IMR-90 (cell line): Measurements from ENCODE around the gene PSMC6.

ENCODE experiments used
- CEBPB ChIP-seq: IDR thresholded peaks from 2 replicates; pipeline ENCODE4 v1.6.1; 2012; ENCODE audit warnings: low read depth, low read length, improper control_type of control experiment
- FOS ChIP-seq: fragments of 150-350 bp; IDR thresholded peaks from 2 replicates; pipeline ENCODE4 v1.6.1; 2016; ENCODE audit warnings: low read depth, low read length
- MAFK ChIP-seq: IDR thresholded peaks from 2 replicates; pipeline ENCODE4 v1.6.1; 2012; ENCODE audit warnings: low read depth, low read length, improper control_type of control experiment
- MAZ ChIP-seq: IDR thresholded peaks from 2 replicates; pipeline ENCODE4 v1.6.1; 2012; ENCODE audit warnings: low read depth, mild to moderate bottlenecking, low read length, improper control_type of control experiment, moderate library complexity, borderline replicate concordance
- MXI1 ChIP-seq: IDR thresholded peaks from 2 replicates; pipeline ENCODE4 v1.6.1; 2012; ENCODE audit warnings: low read depth, mild to moderate bottlenecking, low read length, moderate library complexity, borderline replicate concordance
- POLR2A ChIP-seq: IDR thresholded peaks from 2 replicates; pipeline ENCODE4 v1.6.1; 2012; ENCODE audit warnings: mild to moderate bottlenecking, low read depth, low read length
- RCOR1 ChIP-seq: IDR thresholded peaks from 2 replicates; pipeline ENCODE4 v1.6.1; 2012; ENCODE audit warnings: mild to moderate bottlenecking, low read length, improper control_type of control experiment; ENCODE audit not compliant: insufficient replicate concordance
- RFX5 ChIP-seq: IDR thresholded peaks from 2 replicates; pipeline ENCODE4 v1.8.0; 2012; ENCODE audit warnings: low read depth, mild to moderate bottlenecking, low read length, moderate library complexity
- SMC3 ChIP-seq: fragments of 150-350 bp; IDR thresholded peaks from 2 replicates; pipeline ENCODE4 v1.6.1; 2016; ENCODE audit warnings: low read depth, mild to moderate bottlenecking, antibody characterized with exemption, low read length, moderate library complexity
- TF ChIP-seq, protein P1 (sequence below): conservative IDR thresholded peaks from 2 replicates; pipeline ENCODE4 v1.5.1; 2012; ENCODE audit warnings: mild to moderate bottlenecking, low read depth, low read length, improper control_type of control experiment
- TF ChIP-seq, protein P2 (sequence below): fragments of 150-350 bp; IDR thresholded peaks from 2 replicates; pipeline ENCODE4 v1.6.1; 2017; ENCODE audit warnings: mild to moderate bottlenecking, antibody characterized with exemption, low read length, low read depth
- TF ChIP-seq, protein P3 (sequence below): fragments of 150-350 bp; IDR thresholded peaks from 2 replicates; pipeline ENCODE4 v1.6.1; 2016; ENCODE audit warnings: low read depth, mild to moderate bottlenecking, low read length, moderate library complexity, borderline replicate concordance

DNA sequence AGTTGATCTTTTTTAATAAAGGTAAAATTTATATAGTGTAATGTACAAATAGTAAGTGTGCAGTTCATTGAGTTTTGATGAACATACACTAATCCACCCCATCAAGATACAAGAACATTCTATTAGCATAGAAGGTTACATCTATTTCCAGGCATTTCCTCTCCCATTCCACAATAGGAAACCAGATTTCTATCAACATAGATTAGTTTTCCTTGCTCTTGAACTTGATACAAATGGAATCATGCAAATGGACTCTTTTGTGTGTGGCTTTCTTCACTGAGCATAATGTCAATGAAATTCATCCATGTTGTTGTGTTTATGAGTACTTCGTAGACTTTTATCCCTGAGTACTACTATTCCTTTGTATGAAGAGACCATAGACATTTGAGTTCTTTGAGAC lies 33.8 kb downstream of the PSMC6 start:
- TF ChIP-seq, protein P1, sequence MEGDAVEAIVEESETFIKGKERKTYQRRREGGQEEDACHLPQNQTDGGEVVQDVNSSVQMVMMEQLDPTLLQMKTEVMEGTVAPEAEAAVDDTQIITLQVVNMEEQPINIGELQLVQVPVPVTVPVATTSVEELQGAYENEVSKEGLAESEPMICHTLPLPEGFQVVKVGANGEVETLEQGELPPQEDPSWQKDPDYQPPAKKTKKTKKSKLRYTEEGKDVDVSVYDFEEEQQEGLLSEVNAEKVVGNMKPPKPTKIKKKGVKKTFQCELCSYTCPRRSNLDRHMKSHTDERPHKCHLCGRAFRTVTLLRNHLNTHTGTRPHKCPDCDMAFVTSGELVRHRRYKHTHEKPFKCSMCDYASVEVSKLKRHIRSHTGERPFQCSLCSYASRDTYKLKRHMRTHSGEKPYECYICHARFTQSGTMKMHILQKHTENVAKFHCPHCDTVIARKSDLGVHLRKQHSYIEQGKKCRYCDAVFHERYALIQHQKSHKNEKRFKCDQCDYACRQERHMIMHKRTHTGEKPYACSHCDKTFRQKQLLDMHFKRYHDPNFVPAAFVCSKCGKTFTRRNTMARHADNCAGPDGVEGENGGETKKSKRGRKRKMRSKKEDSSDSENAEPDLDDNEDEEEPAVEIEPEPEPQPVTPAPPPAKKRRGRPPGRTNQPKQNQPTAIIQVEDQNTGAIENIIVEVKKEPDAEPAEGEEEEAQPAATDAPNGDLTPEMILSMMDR, result no peak
- TF ChIP-seq MAZ, result no peak
- TF ChIP-seq POLR2A, result no peak
- no peak for TF ChIP-seq RCOR1
- TF ChIP-seq RFX5, result no peak
- no peak for TF ChIP-seq CEBPB
- no peak for TF ChIP-seq MAFK
- TF ChIP-seq, protein P2, sequence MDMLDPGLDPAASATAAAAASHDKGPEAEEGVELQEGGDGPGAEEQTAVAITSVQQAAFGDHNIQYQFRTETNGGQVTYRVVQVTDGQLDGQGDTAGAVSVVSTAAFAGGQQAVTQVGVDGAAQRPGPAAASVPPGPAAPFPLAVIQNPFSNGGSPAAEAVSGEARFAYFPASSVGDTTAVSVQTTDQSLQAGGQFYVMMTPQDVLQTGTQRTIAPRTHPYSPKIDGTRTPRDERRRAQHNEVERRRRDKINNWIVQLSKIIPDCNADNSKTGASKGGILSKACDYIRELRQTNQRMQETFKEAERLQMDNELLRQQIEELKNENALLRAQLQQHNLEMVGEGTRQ, result no peak
- TF ChIP-seq FOS, result no peak
- TF ChIP-seq, protein P3, sequence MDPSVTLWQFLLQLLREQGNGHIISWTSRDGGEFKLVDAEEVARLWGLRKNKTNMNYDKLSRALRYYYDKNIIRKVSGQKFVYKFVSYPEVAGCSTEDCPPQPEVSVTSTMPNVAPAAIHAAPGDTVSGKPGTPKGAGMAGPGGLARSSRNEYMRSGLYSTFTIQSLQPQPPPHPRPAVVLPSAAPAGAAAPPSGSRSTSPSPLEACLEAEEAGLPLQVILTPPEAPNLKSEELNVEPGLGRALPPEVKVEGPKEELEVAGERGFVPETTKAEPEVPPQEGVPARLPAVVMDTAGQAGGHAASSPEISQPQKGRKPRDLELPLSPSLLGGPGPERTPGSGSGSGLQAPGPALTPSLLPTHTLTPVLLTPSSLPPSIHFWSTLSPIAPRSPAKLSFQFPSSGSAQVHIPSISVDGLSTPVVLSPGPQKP, result no peak
- TF ChIP-seq SMC3, result no peak
- no peak for TF ChIP-seq MXI1
